ENCODE data around the gene MVB12A.

The MVB12A gene

GRCh38 chr19:17447704-17448130, 27.9 kb downstream of the MVB12A start:
- H3K9ac ChIP-seq (ENCODE audit: low read length) = no peak overlapping the region
- H3K27me3 ChIP-seq (ENCODE audit: control insufficient read depth, insufficient read depth, low read length) = peaks cover 42% of the 10 kb centered on the region
- no peaks in the 10 kb centered on the region for H3K36me3 ChIP-seq (ENCODE audit: control insufficient read depth, insufficient read depth, low read length)
- H3K9me3 ChIP-seq (ENCODE audit: control insufficient read depth, insufficient read depth, low read depth, low read length) = no peaks in the 10 kb centered on the region
- no peaks in the 10 kb centered on the region for H3K4me1 ChIP-seq (ENCODE audit: control insufficient read depth, insufficient read depth, low read length)
- peak overlapping the region; percentile 57 for H3K4me3 ChIP-seq (ENCODE audit: low read depth, low read length)
- H3K27ac ChIP-seq (ENCODE audit: low read depth, low read length) = no peak overlapping the region

- Histone ChIP-seq H3K9ac (ENCODE audit: low read length) (no peak within 1 kb of the TSS), H3K27ac (ENCODE audit: low read depth, low read length) (no peak within 1 kb of the TSS), H3K27me3 (ENCODE audit: control insufficient read depth, insufficient read depth, low read length) (peaks cover 42% of the 10 kb centered on the region), H3K36me3 (ENCODE audit: control insufficient read depth, insufficient read depth, low read length) (no peaks in the 10 kb centered on the region), H3K9me3 (ENCODE audit: control insufficient read depth, insufficient read depth, low read depth, low read length) (no peaks in the 10 kb centered on the region), H3K4me1 (ENCODE audit: control insufficient read depth, insufficient read depth, low read length) (no peaks in the 10 kb centered on the region), H3K4me3 (ENCODE audit: low read depth, low read length) (peak within 1 kb of the TSS; percentile 57)
These were observed 28.5 kb downstream of the MVB12A start, which contains the start of gene TMEM221 for GRCh38 chr19:17448131-17448967. TSS of gene TMEM221 (minus strand) at chr19:17448668. CDS start at chr19:17448462, 206 bp downstream.

DNA sequence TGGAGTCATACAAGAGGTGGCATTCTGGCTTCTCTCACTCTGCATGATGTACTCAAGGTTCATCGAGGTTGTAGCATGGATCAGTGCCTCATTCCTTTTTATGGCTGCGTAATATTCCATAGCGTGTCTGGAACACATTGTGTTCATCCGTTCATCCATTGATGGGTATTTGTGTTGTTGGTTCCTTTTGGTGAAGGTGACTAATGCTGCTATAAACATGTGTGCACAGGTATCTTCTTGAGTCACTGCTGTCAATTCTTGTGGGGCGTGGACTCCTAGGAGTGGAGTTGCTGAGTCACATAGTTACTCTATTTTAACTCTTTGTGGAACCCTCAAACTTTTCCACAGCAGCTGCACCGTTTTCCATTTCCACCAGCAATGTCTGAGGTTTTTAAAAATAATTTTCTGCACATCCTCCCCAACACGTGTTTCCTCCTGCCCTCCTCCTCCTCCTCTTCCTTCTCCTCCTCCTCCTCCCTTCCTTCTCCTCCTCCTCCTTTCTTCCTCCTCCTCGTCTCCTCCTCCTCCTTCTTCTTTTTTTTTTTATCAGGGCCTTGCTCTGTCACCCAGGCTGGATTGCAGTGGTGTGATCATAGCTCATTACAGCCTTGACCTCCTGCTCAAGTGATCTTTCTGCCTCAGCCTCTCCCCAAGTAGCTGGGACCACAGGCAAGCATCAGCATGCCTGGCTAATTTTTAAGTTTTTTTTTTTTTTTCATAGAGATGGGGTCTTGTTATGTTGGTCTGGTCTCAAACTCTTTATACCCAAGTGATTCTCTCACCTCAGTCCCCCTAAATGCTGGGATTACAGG, 30.6 kb downstream of the MVB12A start:
- H3K36me3 ChIP-seq (ENCODE audit: control insufficient read depth, insufficient read depth, low read length) = no peaks in the 10 kb centered on the region
- H3K4me1 ChIP-seq (ENCODE audit: control insufficient read depth, insufficient read depth, low read length) = 0 out of 2 replicates have a peak, but pooled peaks cover 5% of the 10 kb centered on the region
- H3K27me3 ChIP-seq (ENCODE audit: control insufficient read depth, insufficient read depth, low read length) = peaks cover 53% of the 10 kb centered on the region
- H3K27ac ChIP-seq (ENCODE audit: low read depth, low read length) = no peak overlapping the region
- H3K9me3 ChIP-seq (ENCODE audit: control insufficient read depth, insufficient read depth, low read depth, low read length) = no peaks in the 10 kb centered on the region
- no peak overlapping the region for H3K4me3 ChIP-seq (ENCODE audit: low read depth, low read length)
- H3K9ac ChIP-seq (ENCODE audit: low read length) = no peak overlapping the region

- H3K9ac ChIP-seq (ENCODE audit: low read length) = no peak overlapping the region
- H3K4me3 ChIP-seq (ENCODE audit: low read depth, low read length) = no peak overlapping the region
- H3K27ac ChIP-seq (ENCODE audit: low read depth, low read length) = no peak overlapping the region
- no peaks in the 10 kb centered on the region for H3K9me3 ChIP-seq (ENCODE audit: control insufficient read depth, insufficient read depth, low read depth, low read length)
- H3K36me3 ChIP-seq (ENCODE audit: control insufficient read depth, insufficient read depth, low read length) = no peaks in the 10 kb centered on the region
- H3K4me1 ChIP-seq (ENCODE audit: control insufficient read depth, insufficient read depth, low read length) = 0 out of 2 replicates have a peak, but pooled peaks cover 5% of the 10 kb centered on the region
- H3K27me3 ChIP-seq (ENCODE audit: control insufficient read depth, insufficient read depth, low read length) = peaks cover 52% of the 10 kb centered on the region
These were observed 32.0 kb downstream of the MVB12A start for GRCh38 chr19:17451820-17452219.

- no peak overlapping the region for H3K9ac ChIP-seq (ENCODE audit: low read length)
- no peak overlapping the region for H3K27ac ChIP-seq (ENCODE audit: low read depth, low read length)
- H3K4me1 ChIP-seq (ENCODE audit: control insufficient read depth, insufficient read depth, low read length) = 0 out of 2 replicates have a peak, but pooled peaks cover 5% of the 10 kb centered on the region
- peaks cover 46% of the 10 kb centered on the region for H3K27me3 ChIP-seq (ENCODE audit: control insufficient read depth, insufficient read depth, low read length)
- peak overlapping the region; percentile 27 for H3K4me3 ChIP-seq (ENCODE audit: low read depth, low read length)
- H3K9me3 ChIP-seq (ENCODE audit: control insufficient read depth, insufficient read depth, low read depth, low read length) = no peaks in the 10 kb centered on the region
- H3K36me3 ChIP-seq (ENCODE audit: control insufficient read depth, insufficient read depth, low read length) = no peaks in the 10 kb centered on the region
These were observed 34.8 kb downstream of the MVB12A start for GRCh38 chr19:17454576-17455071.

GRCh38 chr19:17455308-17456123, 35.7 kb downstream of the MVB12A start:
- no peaks in the 10 kb centered on the region for H3K9me3 ChIP-seq (ENCODE audit: control insufficient read depth, insufficient read depth, low read depth, low read length)
- no peak overlapping the region for H3K9ac ChIP-seq (ENCODE audit: low read length)
- peak overlapping the region; percentile 27 for H3K4me3 ChIP-seq (ENCODE audit: low read depth, low read length)
- 0 out of 2 replicates have a peak, but pooled peaks cover 5% of the 10 kb centered on the region for H3K4me1 ChIP-seq (ENCODE audit: control insufficient read depth, insufficient read depth, low read length)
- H3K27me3 ChIP-seq (ENCODE audit: control insufficient read depth, insufficient read depth, low read length) = peaks cover 41% of the 10 kb centered on the region
- H3K36me3 ChIP-seq (ENCODE audit: control insufficient read depth, insufficient read depth, low read length) = no peaks in the 10 kb centered on the region
- no peak overlapping the region for H3K27ac ChIP-seq (ENCODE audit: low read depth, low read length)

GRCh38 chr19:17456127-17456526, 36.3 kb downstream of the MVB12A start:
- H3K9ac ChIP-seq (ENCODE audit: low read length) = no peak overlapping the region
- H3K9me3 ChIP-seq (ENCODE audit: control insufficient read depth, insufficient read depth, low read depth, low read length) = no peaks in the 10 kb centered on the region
- peak overlapping the region; percentile 27 for H3K4me3 ChIP-seq (ENCODE audit: low read depth, low read length)
- no peak overlapping the region for H3K27ac ChIP-seq (ENCODE audit: low read depth, low read length)
- no peaks in the 10 kb centered on the region for H3K36me3 ChIP-seq (ENCODE audit: control insufficient read depth, insufficient read depth, low read length)
- peaks cover 41% of the 10 kb centered on the region for H3K27me3 ChIP-seq (ENCODE audit: control insufficient read depth, insufficient read depth, low read length)
- H3K4me1 ChIP-seq (ENCODE audit: control insufficient read depth, insufficient read depth, low read length) = 0 out of 2 replicates have a peak, but pooled peaks cover 5% of the 10 kb centered on the region

DNA sequence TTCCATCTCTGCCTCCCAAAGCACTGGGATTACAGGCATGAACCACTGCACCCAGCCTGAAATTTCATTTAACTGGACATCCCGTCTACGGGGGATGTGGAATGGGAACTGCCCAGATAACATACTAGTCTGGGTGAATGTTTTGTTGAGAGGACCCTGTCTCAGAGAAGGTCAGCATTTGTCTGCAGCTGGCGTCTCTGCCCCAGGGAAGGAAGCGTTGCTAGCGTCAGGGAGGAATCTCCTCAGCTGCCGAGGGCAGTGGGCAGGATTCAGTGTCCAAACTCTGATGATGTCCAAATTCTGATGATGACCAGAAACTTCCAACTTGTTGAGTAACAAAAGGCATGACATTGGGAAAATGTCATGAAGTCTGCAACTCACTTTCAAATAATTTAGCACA, 37.8 kb downstream of the MVB12A start:
- H3K27ac ChIP-seq (ENCODE audit: low read depth, low read length) = no peak overlapping the region
- H3K9me3 ChIP-seq (ENCODE audit: control insufficient read depth, insufficient read depth, low read depth, low read length) = no peaks in the 10 kb centered on the region
- H3K9ac ChIP-seq (ENCODE audit: low read length) = no peak overlapping the region
- H3K36me3 ChIP-seq (ENCODE audit: control insufficient read depth, insufficient read depth, low read length) = no peaks in the 10 kb centered on the region
- H3K4me1 ChIP-seq (ENCODE audit: control insufficient read depth, insufficient read depth, low read length) = 0 out of 2 replicates have a peak, but pooled peaks cover 5% of the 10 kb centered on the region
- H3K4me3 ChIP-seq (ENCODE audit: low read depth, low read length) = no peak overlapping the region
- H3K27me3 ChIP-seq (ENCODE audit: control insufficient read depth, insufficient read depth, low read length) = peaks cover 41% of the 10 kb centered on the region

DNA sequence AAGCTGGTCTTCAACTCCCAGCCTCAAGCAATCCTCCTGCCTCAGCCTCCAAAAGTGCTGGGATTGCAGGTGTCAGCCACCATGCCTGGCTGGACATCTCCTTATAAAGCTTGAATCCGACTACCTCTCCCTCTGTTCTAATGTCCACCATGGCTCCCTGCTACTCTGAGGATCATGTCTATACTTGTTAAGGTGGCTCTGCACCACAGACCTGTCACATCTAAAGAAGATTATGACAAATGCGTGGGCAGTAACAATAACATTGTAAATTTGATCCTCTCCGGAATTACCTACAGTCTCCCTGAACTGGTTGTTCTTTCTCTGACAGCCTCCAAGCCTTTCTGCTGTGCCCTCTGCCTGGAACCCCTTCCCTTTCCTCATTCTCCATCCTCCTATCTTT, 39.1 kb downstream of the MVB12A start:
- H3K4me1 ChIP-seq (ENCODE audit: control insufficient read depth, insufficient read depth, low read length) = 0 out of 2 replicates have a peak, but pooled peaks cover 5% of the 10 kb centered on the region
- no peaks in the 10 kb centered on the region for H3K9me3 ChIP-seq (ENCODE audit: control insufficient read depth, insufficient read depth, low read depth, low read length)
- H3K27me3 ChIP-seq (ENCODE audit: control insufficient read depth, insufficient read depth, low read length) = peaks cover 37% of the 10 kb centered on the region
- no peak overlapping the region for H3K9ac ChIP-seq (ENCODE audit: low read length)
- no peaks in the 10 kb centered on the region for H3K36me3 ChIP-seq (ENCODE audit: control insufficient read depth, insufficient read depth, low read length)
- no peak overlapping the region for H3K27ac ChIP-seq (ENCODE audit: low read depth, low read length)
- H3K4me3 ChIP-seq (ENCODE audit: low read depth, low read length) = no peak overlapping the region

Data from HUES6 (cell line).